Smooth muscle cell (in vitro differentiated cells): Measurements from ENCODE around the gene BPIFB4. TPM values are rescaled to one million over a fixed set of nuclear protein-coding genes. Genes with fewer than 3 reads are reported as not detected.

Source experiments
- DNase-seq: peaks from one replicate; lab custom pipeline; 2025; ENCODE audit not compliant: unreplicated experiment; lab: John Stamatoyannopoulos, UW
- H2AFZ ChIP-seq: fragments of 200-600 bp; sonication (generic); 2 replicates; pipeline ENCODE4 v1.6.0; 2016; ENCODE audit warnings: antibody characterized with exemption, low read depth, mild to moderate bottlenecking
- H3F3A ChIP-seq: fragments of 200-600 bp; sonication (generic); 2 replicates; pipeline ENCODE4 v1.6.0; 2017; ENCODE audit warnings: antibody characterized with exemption, low read depth
- H3K27ac ChIP-seq: fragments of 200-600 bp; sonication (generic); 2 replicates; pipeline ENCODE4 v1.5.1; 2016; ENCODE audit warnings: low read depth, mild to moderate bottlenecking
- H3K27me3 ChIP-seq: fragments of 200-600 bp; sonication (generic); 2 replicates; pipeline ENCODE4 v1.6.1; 2016; ENCODE audit warnings: low read depth, mild to moderate bottlenecking
- H3K36me3 ChIP-seq: fragments of 200-600 bp; sonication (generic); 2 replicates; pipeline ENCODE4 v1.5.1; 2016; ENCODE audit warnings: low read depth
- H3K4me1 ChIP-seq: fragments of 200-600 bp; sonication (generic); 2 replicates; pipeline ENCODE4 v1.5.1; 2016; ENCODE audit warnings: low read depth
- H3K4me2 ChIP-seq: fragments of 200-600 bp; sonication (generic); 2 replicates; pipeline ENCODE4 v1.6.0; 2016; ENCODE audit warnings: mild to moderate bottlenecking
- H3K4me3 ChIP-seq: fragments of 200-600 bp; sonication (generic); 2 replicates; pipeline ENCODE4 v1.5.1; 2016; ENCODE audit warnings: mild to moderate bottlenecking
- H3K79me2 ChIP-seq: fragments of 200-600 bp; sonication (generic); 2 replicates; pipeline ENCODE4 v1.6.0; 2016; ENCODE audit warnings: low read depth, mild to moderate bottlenecking
- H3K9ac ChIP-seq: fragments of 200-600 bp; sonication (generic); 2 replicates; pipeline ENCODE4 v1.6.0; 2016; ENCODE audit warnings: low read depth
- H3K9me3 ChIP-seq: fragments of 200-600 bp; sonication (generic); replicated peaks from 2 replicates; pipeline ENCODE4 v1.5.1; 2016; ENCODE audit warnings: low read depth
- H4K20me1 ChIP-seq: fragments of 200-600 bp; sonication (generic); 2 replicates; pipeline ENCODE4 v1.6.0; 2016; ENCODE audit warnings: low read depth
- CTCF ChIP-seq: fragments of 200-600 bp; sonication (generic); IDR thresholded peaks from 2 replicates; pipeline ENCODE4 v1.5.1; 2017; ENCODE audit warnings: borderline replicate concordance, mild to moderate bottlenecking, antibody characterized with exemption; ENCODE audit not compliant: insufficient read depth, poor library complexity, severe bottlenecking
- WGBS: methylation state at CpG from one replicate; pipeline ENCODE4 v1.1.7; 2016; ENCODE audit warnings: low lambda C conversion rate; 5-methylcytosine and 5-hydroxymethylcytosine counted together
- polyA plus RNA-seq: library from polyadenylated mRNA; unstranded; fragments of >200 nt; fragmentation: Nextera tagmentation; extraction: Ambion mirVana; gene quantifications from 2 replicates; pipeline ENCODE4 v1.2.1, GENCODE V29; 2016
- total RNA-seq: library from RNA; depleted of rRNA; stranded (reverse); fragments of >200 nt; gene quantifications from 2 replicates; pipeline ENCODE4 v1.2.3, GENCODE V29; 2014

BPIFB4 gene
- total and polyA plus RNA-seq, 2 experiments from 2014 or later: not detected

GRCh38 chr20:33084722-33085121 lies 5.3 kb downstream of the BPIFB4 start:
- Histone ChIP-seq H3F3A (no peaks in the 10 kb centered on the region), H3K79me2 (no peaks in the 10 kb centered on the region), H4K20me1 (no peaks in the 10 kb centered on the region), H3K4me2 (no peak overlapping the region), H2AFZ (no peak overlapping the region), H3K9me3 (no peaks in the 10 kb centered on the region), H3K4me3 (no peak overlapping the region), H3K27me3 (no peaks in the 10 kb centered on the region), H3K36me3 (no peaks in the 10 kb centered on the region), H3K9ac (no peak overlapping the region), H3K27ac (no peak overlapping the region), H3K4me1 (no peaks in the 10 kb centered on the region)
- no peak for TF ChIP-seq CTCF
- DNase-seq: no peak
- 93% methylated on average over 15 of the region's 15 CpGs for WGBS

- Histone ChIP-seq H3K4me2 (no peak overlapping the region), H3K36me3 (no peaks in the 10 kb centered on the region), H3F3A (no peaks in the 10 kb centered on the region), H3K79me2 (no peaks in the 10 kb centered on the region), H2AFZ (no peak overlapping the region), H3K27ac (no peak overlapping the region), H3K4me3 (no peak overlapping the region), H3K4me1 (no peaks in the 10 kb centered on the region), H3K27me3 (no peaks in the 10 kb centered on the region), H3K9ac (no peak overlapping the region), H3K9me3 (no peaks in the 10 kb centered on the region), H4K20me1 (no peaks in the 10 kb centered on the region)
- TF ChIP-seq CTCF: no peak
- no peak for DNase-seq
- 92% methylated on average over 14 of the region's 14 CpGs for WGBS
These were observed 6.7 kb downstream of the BPIFB4 start for GRCh38 chr20:33086052-33086722.

- H3K79me2 ChIP-seq: no peaks in the 10 kb centered on the region
- no peaks in the 10 kb centered on the region for H3K4me1 ChIP-seq
- H3K36me3 ChIP-seq: no peaks in the 10 kb centered on the region
- H3K27ac ChIP-seq: no peak overlapping the region
- 87% methylated on average over 3 of the region's 3 CpGs for WGBS
- no peak overlapping the region for H3K4me2 ChIP-seq
- H4K20me1 ChIP-seq: no peaks in the 10 kb centered on the region
- H2AFZ ChIP-seq: no peak overlapping the region
- H3K9ac ChIP-seq: no peak overlapping the region
- no peak for TF ChIP-seq CTCF
- H3K27me3 ChIP-seq: no peaks in the 10 kb centered on the region
- H3K9me3 ChIP-seq: no peaks in the 10 kb centered on the region
- H3F3A ChIP-seq: no peaks in the 10 kb centered on the region
- no peak overlapping the region for H3K4me3 ChIP-seq
- DNase-seq: no peak
These were observed 11.7 kb downstream of the BPIFB4 start for GRCh38 chr20:33091147-33091546.

GRCh38 chr20:33091693-33092092 lies 12.2 kb downstream of the BPIFB4 start:
- Histone ChIP-seq H3K9ac (no peak overlapping the region), H3K79me2 (no peaks in the 10 kb centered on the region), H4K20me1 (no peaks in the 10 kb centered on the region), H3K9me3 (no peaks in the 10 kb centered on the region), H3K4me1 (no peaks in the 10 kb centered on the region), H3K4me3 (no peak overlapping the region), H3K4me2 (no peak overlapping the region), H3K27ac (no peak overlapping the region), H3F3A (no peaks in the 10 kb centered on the region), H2AFZ (no peak overlapping the region), H3K27me3 (no peaks in the 10 kb centered on the region), H3K36me3 (no peaks in the 10 kb centered on the region)
- no peak for DNase-seq
- no peak for TF ChIP-seq CTCF
- WGBS: 89% methylated on average over 3 of the region's 3 CpGs
